Fibroblast of skin of right quadriceps (primary cell): ENCODE data around the gene UROC1.

Experiments
- DNase-seq: peaks from one replicate; pipeline ENCODE4 v3.0.0-alpha.2; 2013

Gene UROC1

GRCh38 chr3:126515066-126515706, 2.4 kb downstream of the UROC1 start:
- no peak for DNase-seq

GRCh38 chr3:126514161-126514560, 3.4 kb downstream of the UROC1 start:
- no peak for DNase-seq

- no peak for DNase-seq
Measured at GRCh38 chr3:126512916-126513650, 4.5 kb downstream of the UROC1 start.

GRCh38 chr3:126512026-126512425, 5.5 kb downstream of the UROC1 start:
- no peak for DNase-seq

- DNase-seq = no peak
Measured at GRCh38 chr3:126511291-126511690, 6.3 kb downstream of the UROC1 start.

GRCh38 chr3:126510308-126510910, 7.2 kb downstream of the UROC1 start:
- DNase-seq = no peak

GRCh38 chr3:126509597-126510307, 7.8 kb downstream of the UROC1 start:
- DNase-seq = no peak

- DNase-seq = no peak
Measured at GRCh38 chr3:126508564-126508964, 9.0 kb downstream of the UROC1 start.

GRCh38 chr3:126507886-126508285, 9.7 kb downstream of the UROC1 start:
- no peak for DNase-seq

- no peak for DNase-seq
Measured at GRCh38 chr3:126503701-126504100, 13.9 kb downstream of the UROC1 start.

GRCh38 chr3:126502656-126503055, 14.9 kb downstream of the UROC1 start:
- DNase-seq = no peak

GRCh38 chr3:126501736-126502135, 15.8 kb downstream of the UROC1 start:
- DNase-seq = no peak

GRCh38 chr3:126501054-126501453, 16.5 kb downstream of the UROC1 start:
- DNase-seq = no peak

GRCh38 chr3:126500016-126500415, 17.6 kb downstream of the UROC1 start:
- DNase-seq = no peak

- no peak for DNase-seq
Measured at GRCh38 chr3:126499401-126499800, 18.2 kb downstream of the UROC1 start.

GRCh38 chr3:126498929-126499328, 18.6 kb downstream of the UROC1 start:
- DNase-seq = no peak

GRCh38 chr3:126498461-126498860, 19.1 kb downstream of the UROC1 start:
- no peak for DNase-seq

- no peak for DNase-seq
Measured at GRCh38 chr3:126497956-126498355, 19.6 kb downstream of the UROC1 start.

- DNase-seq = no peak
Measured at GRCh38 chr3:126496894-126497850, 20.4 kb downstream of the UROC1 start.

- DNase-seq = no peak
Measured at GRCh38 chr3:126495786-126496185, 21.8 kb downstream of the UROC1 start.

- DNase-seq = no peak
Measured at GRCh38 chr3:126494970-126495230, 22.7 kb downstream of the UROC1 start.

- DNase-seq = no peak
Measured at GRCh38 chr3:126494204-126494969, 23.2 kb downstream of the UROC1 start.
